Measurements from ENCODE around the gene SLC25A5. TPM values are rescaled to one million over a fixed set of nuclear protein-coding genes. Genes with fewer than 3 reads are reported as not detected.
"Not testable (repeated sequence)": the region's sequence is repeated elsewhere in the genome, so short reads cannot be mapped to it uniquely, and the experiment has no call there.

The SLC25A5 gene
- total RNA-seq, 1 experiment from 2014 or later: 454 TPM

GRCh38 chrX:119492463-119492862 lies 24.2 kb downstream of the SLC25A5 start:
- Mint-ChIP-seq H3K27me3 (ENCODE audit: low read depth) (peaks cover 3% of the 10 kb centered on the region; the same call in 1 of the 2 replicates), H3K9me3 (peaks cover 72% of the 10 kb centered on the region in 2 experiments), H3K4me1 (peaks cover 7% of the 10 kb centered on the region in 2 experiments), H3K4me3 (no peak overlapping the region), H3K27ac (no peak overlapping the region), H3K36me3 (ENCODE audit: insufficient read depth in 1 of 3, low read depth in 3 of 3) (peaks cover 0 to under 1% (median 0%) of the 10 kb centered on the region in 3 experiments; a peak in 1 of 7 replicates)
- Histone ChIP-seq H3K27me3 (ENCODE audit: insufficient read depth, low read length) (no peaks in the 10 kb centered on the region), H3K79me1 (ENCODE audit: insufficient read depth, low read depth, low read length, poor library complexity, severe bottlenecking) (no peaks in the 10 kb centered on the region), H3K79me2 (ENCODE audit: insufficient read depth, low read length) (no peaks in the 10 kb centered on the region), H3K9ac (ENCODE audit: extremely low read depth, insufficient read length, low read length) (no peak overlapping the region), H3K4me1 (ENCODE audit: insufficient read depth, low read length) (no peaks in the 10 kb centered on the region), H3K9me3 (ENCODE audit: control insufficient read depth, low read depth, low read length) (peaks cover 25% of the 10 kb centered on the region), H2BK15ac (ENCODE audit: low read depth, low read length) (no peak overlapping the region), H2BK20ac (ENCODE audit: low read depth, low read length, poor library complexity, severe bottlenecking) (no peak overlapping the region), H2AFZ (ENCODE audit: low read length) (no peak overlapping the region), H4K91ac (ENCODE audit: insufficient read length, low read depth, low read length) (no peak overlapping the region), H2BK5ac (ENCODE audit: insufficient read length, low read length) (no peak overlapping the region), H3K56ac (ENCODE audit: insufficient read length, low read depth, low read length) (no peak overlapping the region), H3K4ac (ENCODE audit: low read depth, low read length) (no peak overlapping the region), H4K20me1 (ENCODE audit: control insufficient read depth, insufficient read depth, insufficient read length) (no peaks in the 10 kb centered on the region), H3K14ac (ENCODE audit: insufficient read depth, low read length) (no peak overlapping the region), H3K4me2 (ENCODE audit: insufficient read depth, insufficient read length, low read length) (no peak overlapping the region), H3T11ph (ENCODE audit: low read length) (no peak overlapping the region), H3K23ac (ENCODE audit: insufficient read length, low read depth, low read length) (no peak overlapping the region), H3K23me2 (ENCODE audit: insufficient read length, low read depth, low read length, poor library complexity, severe bottlenecking) (no peaks in the 10 kb centered on the region), H2BK120ac (ENCODE audit: low read depth, low read length, poor library complexity, severe bottlenecking) (no peak overlapping the region), H3K27ac (ENCODE audit: insufficient read length, low read depth, low read length) (no peak overlapping the region), H2BK12ac (ENCODE audit: insufficient read length, low read depth, low read length) (no peak overlapping the region), H4K5ac (ENCODE audit: insufficient read length, low read depth, low read length) (no peak overlapping the region), H4K8ac (replicated peaks; ENCODE audit: insufficient read length, low read depth, low read length) (no peak overlapping the region), H3K18ac (ENCODE audit: insufficient read length, low read depth, low read length) (no peak overlapping the region), H2AK5ac (ENCODE audit: insufficient read length, low read length) (no peak overlapping the region)
- DNase-seq: no peak
- WGBS (ENCODE audit: extremely low coverage, insufficient read length, low lambda C conversion rate): no CpG with 5 or more reads among the region's 2 CpGs
- no peak for TF ChIP-seq CTCF (conservative IDR thresholded peaks at IDR 0.05)

GRCh38 chrX:119493851-119494495 lies 25.7 kb downstream of the SLC25A5 start:
- not testable (repeated sequence) for H3K14ac ChIP-seq (ENCODE audit: insufficient read depth, low read length); H3K18ac ChIP-seq (ENCODE audit: insufficient read length, low read depth, low read length); H3K79me2 ChIP-seq (ENCODE audit: insufficient read depth, low read length); H4K91ac ChIP-seq (ENCODE audit: insufficient read length, low read depth, low read length); H3K23me2 ChIP-seq (ENCODE audit: insufficient read length, low read depth, low read length, poor library complexity, severe bottlenecking); H3K4me1 ChIP-seq (ENCODE audit: insufficient read depth, low read length); H2BK5ac ChIP-seq (ENCODE audit: insufficient read length, low read length); H3K56ac ChIP-seq (ENCODE audit: insufficient read length, low read depth, low read length); H2BK15ac ChIP-seq (ENCODE audit: low read depth, low read length); H3T11ph ChIP-seq (ENCODE audit: low read length); H2AK5ac ChIP-seq (ENCODE audit: insufficient read length, low read length); H4K20me1 ChIP-seq (ENCODE audit: control insufficient read depth, insufficient read depth, insufficient read length); H4K8ac ChIP-seq (replicated peaks; ENCODE audit: insufficient read length, low read depth, low read length); H2BK120ac ChIP-seq (ENCODE audit: low read depth, low read length, poor library complexity, severe bottlenecking); H2AFZ ChIP-seq (ENCODE audit: low read length); H3K4me3 Mint-ChIP-seq; H3K9ac ChIP-seq (ENCODE audit: extremely low read depth, insufficient read length, low read length); H3K4ac ChIP-seq (ENCODE audit: low read depth, low read length); H3K27me3 ChIP-seq (ENCODE audit: insufficient read depth, low read length); H3K36me3 Mint-ChIP-seq (ENCODE audit: insufficient read depth in 1 of 3, low read depth in 3 of 3); H2BK12ac ChIP-seq (ENCODE audit: insufficient read length, low read depth, low read length); H4K5ac ChIP-seq (ENCODE audit: insufficient read length, low read depth, low read length); H3K27me3 Mint-ChIP-seq (ENCODE audit: low read depth); H3K27ac ChIP-seq (ENCODE audit: insufficient read length, low read depth, low read length); H3K23ac ChIP-seq (ENCODE audit: insufficient read length, low read depth, low read length); H2BK20ac ChIP-seq (ENCODE audit: low read depth, low read length, poor library complexity, severe bottlenecking); H3K4me1 Mint-ChIP-seq; DNase-seq; H3K79me1 ChIP-seq (ENCODE audit: insufficient read depth, low read depth, low read length, poor library complexity, severe bottlenecking); H3K4me2 ChIP-seq (ENCODE audit: insufficient read depth, insufficient read length, low read length); H3K27ac Mint-ChIP-seq
- peaks cover 26% of the 10 kb centered on the region for H3K9me3 ChIP-seq (ENCODE audit: control insufficient read depth, low read depth, low read length)
- peaks cover 74 to 76% of the 10 kb centered on the region in 2 experiments for H3K9me3 Mint-ChIP-seq
- WGBS (ENCODE audit: extremely low coverage, insufficient read length, low lambda C conversion rate): no CpG with 5 or more reads among the region's 10 CpGs
